Hematopoietic multipotent progenitor cell treated with erythropoietin and hydrocortisone succinate and interleukin-3 and kit ligand, for 17 days (in vitro differentiated cells): ENCODE measurements around the gene AGPAT1.

Experiments used
- DNase-seq: peaks from one replicate; pipeline ENCODE4 v3.0.0-alpha.2; 2015; ENCODE audit warnings: low spot score

AGPAT1 gene

GRCh38 chr6:32168807-32169591 is 6.9 kb downstream of the AGPAT1 start:
- no peak for DNase-seq

- peak; percentile 25 for DNase-seq
Observed at GRCh38 chr6:32168350-32168749, 7.5 kb downstream of the AGPAT1 start.

GRCh38 chr6:32167761-32168262 is 8.1 kb downstream of the AGPAT1 start:
- peak; percentile 22 for DNase-seq

- no peak for DNase-seq
Observed at GRCh38 chr6:32167154-32167760, 8.6 kb downstream of the AGPAT1 start.

- no peak for DNase-seq
Observed at GRCh38 chr6:32166411-32167061, 9.3 kb downstream of the AGPAT1 start.

- DNase-seq = no peak
Observed at GRCh38 chr6:32164295-32164694, 11.6 kb downstream of the AGPAT1 start, which contains the start of gene EGFL8. EGFL8 (plus strand) TSS chr6:32164595; CDS start chr6:32166166, 1,571 bp downstream.

GRCh38 chr6:32163559-32164258 is 12.2 kb downstream of the AGPAT1 start:
- DNase-seq = no peak

- DNase-seq = no peak
Observed at GRCh38 chr6:32158052-32158451, 17.8 kb downstream of the AGPAT1 start.

- DNase-seq = no peak
Observed at GRCh38 chr6:32156891-32157290, 19.0 kb downstream of the AGPAT1 start.

- DNase-seq = peak; percentile 77
Observed at GRCh38 chr6:32154514-32155161, 21.2 kb downstream of the AGPAT1 start.

- DNase-seq = peak; percentile 79
Observed at GRCh38 chr6:32153564-32154513, 22.0 kb downstream of the AGPAT1 start, which contains the start of gene PPT2. PPT2 (plus strand) TSS chr6:32154141; CDS start chr6:32154595, 454 bp downstream.

GRCh38 chr6:32152769-32153563 is 22.9 kb downstream of the AGPAT1 start:
- DNase-seq = no peak

GRCh38 chr6:32151863-32152768 is 23.8 kb downstream of the AGPAT1 start, which contains the start of gene PRRT1:
PRRT1 (minus strand) TSS chr6:32151939; CDS start chr6:32151827, 112 bp downstream.
- no peak for DNase-seq

GRCh38 chr6:32151181-32151862 is 24.6 kb downstream of the AGPAT1 start:
- DNase-seq = no peak

GRCh38 chr6:32149932-32150870 is 25.7 kb downstream of the AGPAT1 start:
- DNase-seq = no peak

- no peak for DNase-seq
Observed at GRCh38 chr6:32149092-32149755, 26.7 kb downstream of the AGPAT1 start.
